ENCODE measurements around the gene MRPL17.
A peak's percentile ranks its signal among the peaks of the same experiment; 100 is the strongest.
"Not testable (repeated sequence)": the region's sequence is repeated elsewhere in the genome, so short reads cannot be mapped to it uniquely, and the experiment has no call there.

Gene MRPL17

DNA sequence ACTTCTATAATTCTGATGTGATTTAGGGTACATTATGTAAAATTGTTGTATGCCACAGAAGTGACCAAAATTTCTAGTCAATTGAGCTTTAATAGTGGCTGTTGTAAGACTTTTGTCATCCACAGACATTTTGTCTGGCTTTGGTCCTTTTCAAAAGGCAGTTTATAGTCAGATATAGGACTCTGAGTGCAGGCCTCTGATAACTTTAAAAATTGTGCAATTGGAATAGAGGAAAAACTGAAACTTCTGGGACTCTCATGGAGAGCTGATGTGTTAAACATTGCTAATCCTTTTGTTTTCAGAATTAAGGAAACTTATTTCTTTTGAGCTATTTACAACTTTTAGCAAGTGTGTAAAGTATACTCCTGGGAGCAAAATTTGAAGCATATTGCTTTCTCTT is 9.0 kb upstream of the MRPL17 start:
- H3K79me2 ChIP-seq (ENCODE audit: insufficient read depth, low read length): no peaks in the 10 kb centered on the region
- no peak overlapping the region for H3K9ac ChIP-seq (ENCODE audit: low read depth, low read length, poor library complexity, severe bottlenecking)
- no peaks in the 10 kb centered on the region for H3K9me3 ChIP-seq (ENCODE audit: insufficient read depth, low read depth, low read length)
- peaks cover 14% of the 10 kb centered on the region for H3K4me1 ChIP-seq (ENCODE audit: insufficient read depth, low read length, poor library complexity, severe bottlenecking)
- H3F3A ChIP-seq (ENCODE audit: low read depth): no peaks in the 10 kb centered on the region
- no peak overlapping the region for H2AFZ ChIP-seq (ENCODE audit: low read length)
- no peaks in the 10 kb centered on the region for H3K36me3 ChIP-seq (ENCODE audit: insufficient read depth, low read length)
- TF ChIP-seq, protein P1, sequence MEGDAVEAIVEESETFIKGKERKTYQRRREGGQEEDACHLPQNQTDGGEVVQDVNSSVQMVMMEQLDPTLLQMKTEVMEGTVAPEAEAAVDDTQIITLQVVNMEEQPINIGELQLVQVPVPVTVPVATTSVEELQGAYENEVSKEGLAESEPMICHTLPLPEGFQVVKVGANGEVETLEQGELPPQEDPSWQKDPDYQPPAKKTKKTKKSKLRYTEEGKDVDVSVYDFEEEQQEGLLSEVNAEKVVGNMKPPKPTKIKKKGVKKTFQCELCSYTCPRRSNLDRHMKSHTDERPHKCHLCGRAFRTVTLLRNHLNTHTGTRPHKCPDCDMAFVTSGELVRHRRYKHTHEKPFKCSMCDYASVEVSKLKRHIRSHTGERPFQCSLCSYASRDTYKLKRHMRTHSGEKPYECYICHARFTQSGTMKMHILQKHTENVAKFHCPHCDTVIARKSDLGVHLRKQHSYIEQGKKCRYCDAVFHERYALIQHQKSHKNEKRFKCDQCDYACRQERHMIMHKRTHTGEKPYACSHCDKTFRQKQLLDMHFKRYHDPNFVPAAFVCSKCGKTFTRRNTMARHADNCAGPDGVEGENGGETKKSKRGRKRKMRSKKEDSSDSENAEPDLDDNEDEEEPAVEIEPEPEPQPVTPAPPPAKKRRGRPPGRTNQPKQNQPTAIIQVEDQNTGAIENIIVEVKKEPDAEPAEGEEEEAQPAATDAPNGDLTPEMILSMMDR (conservative IDR thresholded peaks at IDR 0.05; ENCODE audit: low read length): no peak
- no peak for TF ChIP-seq EZH2phosphoT487 (IDR thresholded peaks at IDR 0.05; ENCODE audit: borderline replicate concordance)
- H3K4me3 ChIP-seq (ENCODE audit: low read length, poor library complexity, severe bottlenecking): no peak overlapping the region
- no peaks in the 10 kb centered on the region for H3K9me2 ChIP-seq (replicated peaks; ENCODE audit: low read depth, low read length)
- H4K20me1 ChIP-seq (ENCODE audit: insufficient read depth, low read length, poor library complexity, severe bottlenecking): no peaks in the 10 kb centered on the region
- H3K4me2 ChIP-seq (ENCODE audit: low read depth, low read length, poor library complexity, severe bottlenecking): no peak overlapping the region
- no peaks in the 10 kb centered on the region for H3K27me3 ChIP-seq (ENCODE audit: insufficient read depth, low read length, poor library complexity, severe bottlenecking)

DNA sequence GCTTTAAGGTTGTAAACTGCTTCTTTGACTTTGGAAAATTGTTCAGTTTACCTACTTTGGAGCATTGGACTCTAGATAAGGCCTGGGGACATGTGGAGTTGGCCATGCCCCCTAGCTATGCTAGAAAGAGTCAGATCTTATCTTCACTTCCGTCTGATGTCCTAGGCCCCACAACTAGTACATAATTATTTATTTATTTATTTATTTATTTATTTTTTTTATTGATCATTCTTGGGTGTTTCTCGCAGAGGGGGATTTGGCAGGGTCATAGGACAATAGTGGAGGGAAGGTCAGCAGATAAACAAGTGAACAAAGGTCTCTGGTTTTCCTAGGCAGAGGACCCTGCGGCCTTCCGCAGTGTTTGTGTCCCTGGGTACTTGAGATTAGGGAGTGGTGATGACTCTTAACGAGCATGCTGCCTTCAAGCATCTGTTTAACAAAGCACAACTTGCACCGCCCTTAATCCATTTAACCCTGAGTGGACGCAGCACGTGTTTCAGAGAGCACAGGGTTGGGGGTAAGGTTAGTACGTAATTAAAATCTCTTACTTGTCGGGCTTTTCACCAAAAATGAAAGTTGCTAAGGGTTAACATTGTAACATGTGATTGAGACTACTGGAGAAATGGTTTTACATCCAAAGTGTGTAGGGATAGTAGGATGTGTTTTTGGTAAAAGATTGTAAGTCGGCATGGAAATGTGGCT is 7.4 kb upstream of the MRPL17 start:
- not testable (repeated sequence) for H2AFZ ChIP-seq (ENCODE audit: low read length); H3K27me3 ChIP-seq (ENCODE audit: insufficient read depth, low read length, poor library complexity, severe bottlenecking); H3K4me3 ChIP-seq (ENCODE audit: low read length, poor library complexity, severe bottlenecking); H3K79me2 ChIP-seq (ENCODE audit: insufficient read depth, low read length); H3K36me3 ChIP-seq (ENCODE audit: insufficient read depth, low read length); H4K20me1 ChIP-seq (ENCODE audit: insufficient read depth, low read length, poor library complexity, severe bottlenecking); H3K9me2 ChIP-seq (replicated peaks; ENCODE audit: low read depth, low read length); H3K9ac ChIP-seq (ENCODE audit: low read depth, low read length, poor library complexity, severe bottlenecking); H3K4me2 ChIP-seq (ENCODE audit: low read depth, low read length, poor library complexity, severe bottlenecking); H3K9me3 ChIP-seq (ENCODE audit: insufficient read depth, low read depth, low read length); H3F3A ChIP-seq (ENCODE audit: low read depth)
- H3K4me1 ChIP-seq (ENCODE audit: insufficient read depth, low read length, poor library complexity, severe bottlenecking): peaks cover 14% of the 10 kb centered on the region

DNA sequence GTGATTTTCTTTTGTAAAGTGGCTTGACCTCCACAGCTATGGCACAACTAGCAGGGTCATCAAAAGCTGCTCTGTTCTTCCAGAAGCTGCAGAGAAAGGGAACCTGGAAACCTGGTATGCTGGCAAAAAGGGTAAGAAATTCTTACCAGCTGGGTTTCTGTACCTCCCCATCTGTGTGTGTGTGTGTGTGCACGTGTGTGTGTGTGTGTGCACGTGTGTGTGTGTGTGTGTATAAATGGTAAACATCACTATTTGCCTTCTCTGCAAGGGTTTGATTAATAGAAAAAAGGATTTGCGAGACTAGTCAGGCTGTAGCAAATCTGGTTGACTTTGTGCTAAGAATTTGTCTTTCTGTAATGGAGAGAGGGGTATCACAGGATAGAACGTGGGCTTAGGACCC is 4.7 kb upstream of the MRPL17 start:
- H3K9me2 ChIP-seq (replicated peaks; ENCODE audit: low read depth, low read length): no peaks in the 10 kb centered on the region
- TF ChIP-seq, protein P1 (conservative IDR thresholded peaks at IDR 0.05; ENCODE audit: low read length): no peak
- TF ChIP-seq EZH2phosphoT487 (IDR thresholded peaks at IDR 0.05; ENCODE audit: borderline replicate concordance): no peak

DNA sequence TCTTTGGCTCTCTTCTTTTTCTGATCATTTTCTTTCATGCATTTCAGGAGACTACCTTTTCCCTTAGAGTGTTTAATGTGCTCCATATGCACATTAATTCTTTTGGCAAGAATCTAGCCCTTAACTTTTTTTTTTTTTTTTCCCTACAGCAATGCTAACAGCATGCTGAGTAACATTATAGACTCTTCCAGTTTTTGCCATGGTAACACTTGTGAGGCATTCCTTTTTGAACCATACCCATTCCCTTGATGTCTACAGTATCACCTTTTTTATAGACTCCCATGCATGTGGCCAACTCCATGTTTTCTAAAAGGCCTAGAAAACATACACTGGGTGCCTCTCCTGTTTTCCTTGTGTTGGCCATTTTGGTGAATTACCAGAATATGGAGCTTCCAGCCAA is 2.9 kb upstream of the MRPL17 start:
- H4K20me1 ChIP-seq (ENCODE audit: insufficient read depth, low read length, poor library complexity, severe bottlenecking): peaks cover 15% of the 10 kb centered on the region
- no peak overlapping the region for H3K4me3 ChIP-seq (ENCODE audit: low read length, poor library complexity, severe bottlenecking)
- H3K9me3 ChIP-seq (ENCODE audit: insufficient read depth, low read depth, low read length): no peaks in the 10 kb centered on the region
- H3K4me2 ChIP-seq (ENCODE audit: low read depth, low read length, poor library complexity, severe bottlenecking): no peak overlapping the region
- peaks cover 22% of the 10 kb centered on the region for H3K79me2 ChIP-seq (ENCODE audit: insufficient read depth, low read length)
- H3K36me3 ChIP-seq (ENCODE audit: insufficient read depth, low read length): peaks cover 6% of the 10 kb centered on the region
- no peaks in the 10 kb centered on the region for H3K9me2 ChIP-seq (replicated peaks; ENCODE audit: low read depth, low read length)
- no peak overlapping the region for H3K9ac ChIP-seq (ENCODE audit: low read depth, low read length, poor library complexity, severe bottlenecking)
- no peak overlapping the region for H2AFZ ChIP-seq (ENCODE audit: low read length)
- TF ChIP-seq, protein P1 (conservative IDR thresholded peaks at IDR 0.05; ENCODE audit: low read length): no peak
- no peak for TF ChIP-seq EZH2phosphoT487 (IDR thresholded peaks at IDR 0.05; ENCODE audit: borderline replicate concordance)
- no peaks in the 10 kb centered on the region for H3F3A ChIP-seq (ENCODE audit: low read depth)
- peaks cover 16% of the 10 kb centered on the region for H3K4me1 ChIP-seq (ENCODE audit: insufficient read depth, low read length, poor library complexity, severe bottlenecking)
- H3K27me3 ChIP-seq (ENCODE audit: insufficient read depth, low read length, poor library complexity, severe bottlenecking): no peaks in the 10 kb centered on the region

More for the DNA sequence above, 4.7 kb upstream of the MRPL17 start:
- H3K36me3 ChIP-seq (ENCODE audit: insufficient read depth, low read length): no peaks in the 10 kb centered on the region
- H3K4me2 ChIP-seq (ENCODE audit: low read depth, low read length, poor library complexity, severe bottlenecking): no peak overlapping the region
- H3K9ac ChIP-seq (ENCODE audit: low read depth, low read length, poor library complexity, severe bottlenecking): no peak overlapping the region
- no peaks in the 10 kb centered on the region for H3K27me3 ChIP-seq (ENCODE audit: insufficient read depth, low read length, poor library complexity, severe bottlenecking)
- no peak overlapping the region for H2AFZ ChIP-seq (ENCODE audit: low read length)
- peaks cover 3% of the 10 kb centered on the region for H3K79me2 ChIP-seq (ENCODE audit: insufficient read depth, low read length)
- H4K20me1 ChIP-seq (ENCODE audit: insufficient read depth, low read length, poor library complexity, severe bottlenecking): no peaks in the 10 kb centered on the region
- no peaks in the 10 kb centered on the region for H3F3A ChIP-seq (ENCODE audit: low read depth)
- H3K9me3 ChIP-seq (ENCODE audit: insufficient read depth, low read depth, low read length): no peaks in the 10 kb centered on the region
- peaks cover 5% of the 10 kb centered on the region for H3K4me1 ChIP-seq (ENCODE audit: insufficient read depth, low read length, poor library complexity, severe bottlenecking)
- H3K4me3 ChIP-seq (ENCODE audit: low read length, poor library complexity, severe bottlenecking): no peak overlapping the region

DNA sequence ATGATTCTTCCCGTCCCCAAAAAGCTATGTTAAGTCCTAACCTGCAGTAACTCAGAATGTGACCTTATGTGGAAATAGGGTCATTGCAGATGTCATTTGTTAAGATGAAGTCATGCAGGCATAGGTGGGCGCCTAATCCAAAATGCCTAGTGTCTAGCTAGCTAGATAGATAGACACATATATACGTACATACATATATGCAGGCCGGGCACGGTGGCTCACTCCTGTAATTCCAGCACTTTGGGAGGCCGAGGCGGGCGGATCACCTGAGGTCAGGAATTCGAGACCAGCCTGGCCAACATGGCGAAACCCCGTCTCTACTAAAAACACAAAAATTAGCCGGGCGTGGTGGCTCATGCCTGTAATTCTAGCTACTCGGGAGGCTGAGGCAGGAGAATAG is 928 bp upstream of the MRPL17 start:
- Histone ChIP-seq H3K4me3 (ENCODE audit: low read length, poor library complexity, severe bottlenecking) (peak overlapping the region; percentile 95), H3K9ac (ENCODE audit: low read depth, low read length, poor library complexity, severe bottlenecking) (peak overlapping the region; percentile 98), H3K4me1 (ENCODE audit: insufficient read depth, low read length, poor library complexity, severe bottlenecking) (peaks cover 32% of the 10 kb centered on the region), H3K4me2 (ENCODE audit: low read depth, low read length, poor library complexity, severe bottlenecking) (peak overlapping the region; percentile 80), H3K79me2 (ENCODE audit: insufficient read depth, low read length) (peaks cover 40% of the 10 kb centered on the region), H4K20me1 (ENCODE audit: insufficient read depth, low read length, poor library complexity, severe bottlenecking) (peaks cover 31% of the 10 kb centered on the region), H2AFZ (ENCODE audit: low read length) (peak overlapping the region; percentile 98)
- not testable (repeated sequence) for H3K36me3 ChIP-seq (ENCODE audit: insufficient read depth, low read length); H3K27me3 ChIP-seq (ENCODE audit: insufficient read depth, low read length, poor library complexity, severe bottlenecking); H3F3A ChIP-seq (ENCODE audit: low read depth); H3K9me3 ChIP-seq (ENCODE audit: insufficient read depth, low read depth, low read length); H3K9me2 ChIP-seq (replicated peaks; ENCODE audit: low read depth, low read length)

Measured in Loucy (cell line).